SK-N-SH (cell line): ENCODE results near the gene RUFY3. TPM values are rescaled to one million over a fixed set of nuclear protein-coding genes. Genes with fewer than 3 reads are reported as not detected.
"Not testable (repeated sequence)": the region's sequence is repeated elsewhere in the genome, so short reads cannot be mapped to it uniquely, and the experiment has no call there.

Experiments
- CTCF ChIA-PET: fragments of 300-600, 350-600 bp; formaldehyde crosslinking; extraction: SDS; loops from one replicate; lab custom pipeline; 2021; lab: Yijun Ruan, JAX
- POLR2A ChIA-PET: fragments of 350-600 bp; sonication (Branson Sonifier 250); formaldehyde crosslinking; extraction: SDS; loops from one replicate; lab custom pipeline; 2020; ENCODE audit warnings: antibody characterized with exemption, inconsistent platforms; lab: Yijun Ruan, JAX
- DNase-seq: peaks from one replicate; pipeline ENCODE4 v3.0.0; 2012
- H2AFZ ChIP-seq: fragments of 200-600 bp; sonication (generic); 2 replicates; pipeline ENCODE4 v1.8.1; 2016; ENCODE audit warnings: antibody characterized with exemption, mild to moderate bottlenecking, low read depth
- H3F3A ChIP-seq: fragments of 200-600 bp; sonication (generic); replicated peaks from 2 replicates; pipeline ENCODE3; 2016; ENCODE audit warnings: antibody characterized with exemption, mild to moderate bottlenecking; ENCODE audit not compliant: insufficient read depth
- H3K27ac ChIP-seq, 2 experiments: fragments of 200-500 bp in 1 of 2; fragments of 200-600 bp in 1 of 2; sonication (Bioruptor generic) in 1 of 2; sonication (generic), shearing (Covaris generic) in 1 of 2; 2 replicates each; pipeline versions ENCODE4 v1.5.1 to v1.6.1; 2014 to 2016; ENCODE audit warnings: low read depth in 2 of 2, inconsistent platforms in 1 of 2, low read length in 1 of 2, mild to moderate bottlenecking in 1 of 2, mixed read lengths in 1 of 2
- H3K27me3 ChIP-seq: fragments of 200-600 bp; sonication (generic), shearing (Covaris generic); 2 replicates; pipeline ENCODE4 v1.6.1; 2016; ENCODE audit warnings: mixed run types; ENCODE audit not compliant: insufficient read depth
- H3K36me3 ChIP-seq, 2 experiments: fragments of 200-500 bp in 1 of 2; fragments of 200-600 bp in 1 of 2; sonication (Bioruptor generic) in 1 of 2; sonication (generic) in 1 of 2; replicated peaks in 1 of 2; 2 replicates each; pipeline versions ENCODE3 to v1.5.1; 2014 to 2016; ENCODE audit warnings: low read length in 1 of 2, mild to moderate bottlenecking in 1 of 2; ENCODE audit not compliant: insufficient read depth in 2 of 2, control insufficient read depth in 1 of 2
- H3K4me1 ChIP-seq, 2 experiments: fragments of 200-500 bp in 1 of 2; fragments of 200-600 bp in 1 of 2; sonication (Bioruptor generic) in 1 of 2; sonication (generic), shearing (Covaris generic) in 1 of 2; 2 replicates each; pipeline versions ENCODE4 v1.5.1 to v1.6.1; 2014 to 2016; ENCODE audit warnings: low read depth in 1 of 2, low read length in 1 of 2, mixed run types in 1 of 2; ENCODE audit not compliant: insufficient read depth in 2 of 2, control insufficient read depth in 1 of 2
- H3K4me2 ChIP-seq: fragments of 200-600 bp; sonication (generic), shearing (Covaris generic); 2 replicates; pipeline ENCODE4 v1.6.1; 2017; ENCODE audit warnings: mixed run types
- H3K4me3 ChIP-seq, 2 experiments: fragments of 200-500 bp in 1 of 2; fragments of 200-600 bp in 1 of 2; sonication (Bioruptor generic) in 1 of 2; sonication (generic), shearing (Covaris generic) in 1 of 2; 2 replicates each; pipeline versions ENCODE4 v1.5.1 to v1.8.1; 2014 to 2016; ENCODE audit warnings: low read depth in 2 of 2, inconsistent platforms in 1 of 2, low read length in 1 of 2, mild to moderate bottlenecking in 1 of 2, mixed read lengths in 1 of 2, moderate library complexity in 1 of 2
- H3K79me2 ChIP-seq: fragments of 200-600 bp; sonication (generic); 2 replicates; pipeline ENCODE4 v1.8.1; 2017; ENCODE audit warnings: mild to moderate bottlenecking; ENCODE audit not compliant: insufficient read depth
- H3K9ac ChIP-seq: fragments of 200-600 bp; sonication (generic); 2 replicates; pipeline ENCODE4 v1.6.1; 2017; ENCODE audit warnings: mixed run types
- H3K9me2 ChIP-seq: fragments of 200-600 bp; sonication (generic); 2 replicates; pipeline ENCODE4 v1.6.1; 2017; ENCODE audit warnings: mixed run types
- H3K9me3 ChIP-seq: fragments of 200-600 bp; sonication (generic); 2 replicates; pipeline ENCODE4 v1.6.1; 2017; ENCODE audit warnings: mixed run types, mild to moderate bottlenecking, moderate library complexity
- H4K20me1 ChIP-seq: fragments of 200-600 bp; sonication (generic); 2 replicates; pipeline ENCODE4 v1.6.1; 2017; ENCODE audit warnings: mild to moderate bottlenecking, mixed run types; ENCODE audit not compliant: insufficient read depth
- ELF1 ChIP-seq: IDR thresholded peaks from 2 replicates; pipeline ENCODE4 v1.4.0; 2012
- EP300 ChIP-seq, 2 experiments: IDR thresholded peaks; 2 replicates each; pipeline versions ENCODE4 v1.4.0 to v1.6.1; 2012; ENCODE audit warnings: borderline replicate concordance in 1 of 2, low read depth in 1 of 2, low read length in 1 of 2
- FOSL2 ChIP-seq: IDR thresholded peaks from 2 replicates; pipeline ENCODE4 v1.4.0; 2012; ENCODE audit warnings: low read depth, mild to moderate bottlenecking, moderate library complexity, borderline replicate concordance
- FOXM1 ChIP-seq: IDR thresholded peaks from 2 replicates; pipeline ENCODE4 v1.4.0; 2012; ENCODE audit warnings: low read depth, mild to moderate bottlenecking
- GATA2 ChIP-seq: sonication (generic); formaldehyde crosslinking; IDR thresholded peaks from 2 replicates; pipeline ENCODE4 v1.5.0; 2020; ENCODE audit warnings: mild to moderate bottlenecking, missing genetic modification reagents
- NFIC ChIP-seq: IDR thresholded peaks from 2 replicates; pipeline ENCODE4 v1.4.0; 2012; ENCODE audit warnings: borderline replicate concordance
- NRF1 ChIP-seq: IDR thresholded peaks from 2 replicates; pipeline ENCODE4 v1.6.1; 2012; ENCODE audit warnings: low read depth, mild to moderate bottlenecking, low read length
- RAD21 ChIP-seq: IDR thresholded peaks from 2 replicates; pipeline ENCODE4 v1.6.1; 2012; ENCODE audit warnings: mild to moderate bottlenecking, low read length
- RCOR1 ChIP-seq: fragments of 150-350 bp; IDR thresholded peaks from 2 replicates; pipeline ENCODE4 v1.6.1; 2017; ENCODE audit warnings: antibody characterized with exemption, low read length
- RFX5 ChIP-seq: IDR thresholded peaks from 2 replicates; pipeline ENCODE4 v1.6.1; 2012; ENCODE audit warnings: mild to moderate bottlenecking, improper control_type of control experiment, low read length
- RXRA ChIP-seq: IDR thresholded peaks from 2 replicates; pipeline ENCODE4 v1.4.0; 2012; ENCODE audit warnings: low read depth, mild to moderate bottlenecking, borderline replicate concordance
- TAF1 ChIP-seq: IDR thresholded peaks from 2 replicates; pipeline ENCODE4 v1.6.1; 2012; ENCODE audit warnings: low read depth, mild to moderate bottlenecking, low read length, moderate library complexity, borderline replicate concordance
- TEAD4 ChIP-seq: IDR thresholded peaks from 2 replicates; pipeline ENCODE4 v1.4.0; 2012; ENCODE audit warnings: mild to moderate bottlenecking, borderline replicate concordance; ENCODE audit not compliant: insufficient read depth
- USF2 ChIP-seq: fragments of 150-350 bp; IDR thresholded peaks from 2 replicates; pipeline ENCODE4 v1.6.1; 2017; ENCODE audit warnings: antibody characterized with exemption, low read length, low read depth, borderline replicate concordance
- WGBS: methylation state at CpG from one replicate; pipeline ENCODE4 v1.1.6; 2017; ENCODE audit warnings: low lambda C conversion rate; 5-methylcytosine and 5-hydroxymethylcytosine counted together
- polyA plus RNA-seq, 3 experiments: library from polyadenylated mRNA; depleted of rRNA; stranded (reverse); fragments of >200 nt; gene quantifications; 2 replicates each; pipeline ENCODE4 v1.2.3, GENCODE V29; 2012
- TF ChIP-seq, protein P1 (sequence below): fragments of 200-600 bp; sonication (generic); IDR thresholded peaks from 2 replicates; pipeline ENCODE4 v1.6.1; 2017; ENCODE audit warnings: antibody characterized with exemption, mild to moderate bottlenecking, moderate library complexity
- TF ChIP-seq, protein P2 (sequence below): IDR thresholded peaks from 2 replicates; pipeline ENCODE4 v1.4.0; 2012; ENCODE audit warnings: low read depth, borderline replicate concordance

RUFY3 gene
- polyA plus RNA-seq, 1 of the 3 experiments (the other 2 are of a cell fraction): 22.8 TPM

DNA sequence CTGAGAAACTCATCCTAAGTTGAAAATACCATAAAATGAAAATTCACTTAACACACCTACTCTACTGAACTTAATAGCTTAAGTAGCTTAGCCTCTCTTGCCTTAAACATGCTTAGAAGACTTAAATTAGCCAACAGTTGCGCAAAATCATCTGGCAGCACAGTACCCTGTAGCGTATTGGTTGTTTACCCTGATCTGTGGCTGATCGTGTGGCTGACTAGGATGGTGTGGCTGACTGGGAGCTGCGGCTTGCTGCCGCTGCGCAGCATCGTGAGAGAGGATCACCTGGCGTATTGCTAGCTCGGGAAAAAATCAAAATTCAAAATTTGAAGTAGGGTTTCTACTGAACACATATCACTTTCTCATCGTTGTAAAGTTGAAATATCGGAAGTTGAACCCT lies 6.3 kb downstream of the RUFY3 start:
- Histone ChIP-seq H3K4me2 (no peak overlapping the region), H4K20me1 (peaks cover 47% of the 10 kb centered on the region; the same call in 1 of the 2 replicates), H3K9ac (no peak overlapping the region), H3K79me2 (peaks cover 98% of the 10 kb centered on the region), H3K27ac (no peak overlapping the region), H3K27me3 (no peaks in the 10 kb centered on the region), H3K4me3 (no peak overlapping the region), H3K9me3 (no peaks in the 10 kb centered on the region), H3K9me2 (no peaks in the 10 kb centered on the region), H3K4me1 (peaks cover 0 to 14% of the 10 kb centered on the region in 2 experiments; a peak in 2 of 4 replicates), H3K36me3 (peaks cover 8 to 45% of the 10 kb centered on the region in 2 experiments), H3F3A (peaks cover 4% of the 10 kb centered on the region), H2AFZ (no peak overlapping the region)
- ChIA-PET POLR2A (no interaction called here), CTCF (interaction anchor here (0.8 kb wide), 1 partner anchor 39 kb away, joined by 3 read pairs; no protein-coding TSS in a partner anchor)
- TF ChIP-seq, protein P1, sequence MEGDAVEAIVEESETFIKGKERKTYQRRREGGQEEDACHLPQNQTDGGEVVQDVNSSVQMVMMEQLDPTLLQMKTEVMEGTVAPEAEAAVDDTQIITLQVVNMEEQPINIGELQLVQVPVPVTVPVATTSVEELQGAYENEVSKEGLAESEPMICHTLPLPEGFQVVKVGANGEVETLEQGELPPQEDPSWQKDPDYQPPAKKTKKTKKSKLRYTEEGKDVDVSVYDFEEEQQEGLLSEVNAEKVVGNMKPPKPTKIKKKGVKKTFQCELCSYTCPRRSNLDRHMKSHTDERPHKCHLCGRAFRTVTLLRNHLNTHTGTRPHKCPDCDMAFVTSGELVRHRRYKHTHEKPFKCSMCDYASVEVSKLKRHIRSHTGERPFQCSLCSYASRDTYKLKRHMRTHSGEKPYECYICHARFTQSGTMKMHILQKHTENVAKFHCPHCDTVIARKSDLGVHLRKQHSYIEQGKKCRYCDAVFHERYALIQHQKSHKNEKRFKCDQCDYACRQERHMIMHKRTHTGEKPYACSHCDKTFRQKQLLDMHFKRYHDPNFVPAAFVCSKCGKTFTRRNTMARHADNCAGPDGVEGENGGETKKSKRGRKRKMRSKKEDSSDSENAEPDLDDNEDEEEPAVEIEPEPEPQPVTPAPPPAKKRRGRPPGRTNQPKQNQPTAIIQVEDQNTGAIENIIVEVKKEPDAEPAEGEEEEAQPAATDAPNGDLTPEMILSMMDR: no peak
- no peak for TF ChIP-seq NRF1
- no peak for TF ChIP-seq GATA2 (CRISPR knock-in tag)
- TF ChIP-seq ELF1: no peak
- TF ChIP-seq EP300 (IDR thresholded peaks at IDR 0.05; ENCODE audit: borderline replicate concordance in 1 of 2, low read depth in 1 of 2, low read length in 1 of 2): no peak
- TF ChIP-seq TEAD4: no peak
- DNase-seq: no peak
- WGBS: 92% methylated on average over 11 of the region's 11 CpGs

DNA sequence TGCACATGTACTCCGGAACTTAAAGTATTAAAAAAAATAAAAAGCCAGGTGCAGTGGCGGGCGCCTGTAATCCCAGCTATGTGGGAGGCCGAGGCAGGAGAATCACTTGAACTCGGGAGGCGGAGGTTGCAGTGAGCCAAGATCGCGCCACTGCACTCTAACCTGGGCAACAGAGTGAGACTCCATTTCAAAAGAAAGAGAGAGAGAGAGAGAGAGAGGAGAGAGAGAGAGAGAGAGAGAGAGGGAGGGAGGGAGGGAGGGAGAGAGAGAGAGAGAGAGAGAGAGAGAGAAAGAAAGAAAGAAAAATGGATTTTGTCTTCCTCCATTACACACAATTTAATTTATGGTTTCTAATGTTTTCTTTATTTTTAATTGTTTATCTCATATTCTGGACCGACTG lies 11.1 kb downstream of the RUFY3 start:
- H3K9me3 ChIP-seq, H2AFZ ChIP-seq, H3K9me2 ChIP-seq, CTCF ChIA-PET, POLR2A ChIA-PET, H3K4me1 ChIP-seq, H3K9ac ChIP-seq, H3K27me3 ChIP-seq, DNase-seq, H3K4me2 ChIP-seq, H3K27ac ChIP-seq, H3K4me3 ChIP-seq: not testable (repeated sequence)
- Histone ChIP-seq H3K79me2 (peaks cover 90% of the 10 kb centered on the region), H3F3A (peaks cover 14% of the 10 kb centered on the region), H3K36me3 (peaks cover 3 to 22% of the 10 kb centered on the region in 2 experiments), H4K20me1 (peaks cover 66% of the 10 kb centered on the region)
- WGBS: 95% methylated on average over 9 of the region's 9 CpGs

GRCh38 chr4:70734168-70734954 lies 12.6 kb downstream of the RUFY3 start:
- Histone ChIP-seq H3K27me3 (no peaks in the 10 kb centered on the region), H3K4me3 (peak overlapping the region; percentile 2 to 21; a peak in 2 of 4 replicates), H4K20me1 (peaks cover 62% of the 10 kb centered on the region), H3K27ac (peak overlapping the region; percentile 16 to 58), H3K36me3 (peaks cover 0 to 18% of the 10 kb centered on the region in 2 experiments), H3F3A (peaks cover 13% of the 10 kb centered on the region), H3K9ac (peak overlapping the region; percentile 1; the same call in 1 of the 2 replicates), H3K4me2 (peak overlapping the region; percentile 58), H3K9me2 (no peaks in the 10 kb centered on the region), H2AFZ (no peak overlapping the region), H3K9me3 (no peaks in the 10 kb centered on the region), H3K79me2 (peaks cover 88% of the 10 kb centered on the region), H3K4me1 (no peaks in the 10 kb centered on the region; a peak in 1 of 4 replicates)
- no peak for DNase-seq
- CTCF ChIA-PET: interaction anchor here (0.7 to 2.2 kb wide), 8 partner anchors 8 to 47 kb away, joined by 3 to 10 read pairs (median 4); no protein-coding TSS in a partner anchor
- 75% methylated on average over 5 of the region's 5 CpGs for WGBS
- POLR2A ChIA-PET: no interaction called here
- TF ChIP-seq, protein P2, sequence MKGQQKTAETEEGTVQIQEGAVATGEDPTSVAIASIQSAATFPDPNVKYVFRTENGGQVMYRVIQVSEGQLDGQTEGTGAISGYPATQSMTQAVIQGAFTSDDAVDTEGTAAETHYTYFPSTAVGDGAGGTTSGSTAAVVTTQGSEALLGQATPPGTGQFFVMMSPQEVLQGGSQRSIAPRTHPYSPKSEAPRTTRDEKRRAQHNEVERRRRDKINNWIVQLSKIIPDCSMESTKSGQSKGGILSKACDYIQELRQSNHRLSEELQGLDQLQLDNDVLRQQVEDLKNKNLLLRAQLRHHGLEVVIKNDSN: no peak
- TF ChIP-seq USF2: no peak
- no peak for TF ChIP-seq FOSL2
- no peak for TF ChIP-seq FOXM1
- no peak for TF ChIP-seq EP300 (IDR thresholded peaks at IDR 0.05; ENCODE audit: borderline replicate concordance in 1 of 2, low read depth in 1 of 2, low read length in 1 of 2)
- TF ChIP-seq RXRA: no peak
- no peak for TF ChIP-seq TAF1
- no peak for TF ChIP-seq RAD21
- no peak for TF ChIP-seq RFX5
- no peak for TF ChIP-seq NFIC
- no peak for TF ChIP-seq RCOR1
